KOPT-K1 (cell line): ENCODE measurements around the gene KCNE5.
"Not testable (repeated sequence)": the region's sequence is repeated elsewhere in the genome, so short reads cannot be mapped to it uniquely, and the experiment has no call there.

Experiments
- H3K27ac ChIP-seq: fragments of 200-600 bp; sonication (generic); 2 replicates; pipeline ENCODE4 v1.5.1; 2016; ENCODE audit warnings: antibody characterized with exemption, mild to moderate bottlenecking, low read depth, low read length; ENCODE audit not compliant: poor library complexity, severe bottlenecking
- H3K36me3 ChIP-seq: fragments of 200-600 bp; sonication (generic); 2 replicates; pipeline ENCODE4 v1.5.1; 2017; ENCODE audit warnings: antibody characterized with exemption, mild to moderate bottlenecking, low read length, moderate library complexity; ENCODE audit not compliant: insufficient read depth
- H3K9me3 ChIP-seq: fragments of 200-600 bp; sonication (generic); 2 replicates; pipeline ENCODE4 v1.5.1; 2017; ENCODE audit warnings: antibody characterized with exemption, low read length, mild to moderate bottlenecking; ENCODE audit not compliant: insufficient read depth, poor library complexity, severe bottlenecking

Gene KCNE5

GRCh38 chrX:109635146-109635545 lies 10.2 kb upstream of the KCNE5 start:
- H3K27ac ChIP-seq = no peak overlapping the region
- H3K9me3 ChIP-seq = no peaks in the 10 kb centered on the region

GRCh38 chrX:109632906-109633504 lies 8.0 kb upstream of the KCNE5 start:
- Histone ChIP-seq H3K27ac (no peak overlapping the region), H3K9me3 (no peaks in the 10 kb centered on the region), H3K36me3 (no peaks in the 10 kb centered on the region)

More at GRCh38 chrX:109635146-109635545, 10.2 kb upstream of the KCNE5 start:
- H3K36me3 ChIP-seq = no peaks in the 10 kb centered on the region

- no peak overlapping the region for H3K27ac ChIP-seq
Measured at GRCh38 chrX:109629310-109629709, 4.3 kb upstream of the KCNE5 start.

GRCh38 chrX:109626637-109627036 lies 1.7 kb upstream of the KCNE5 start:
- Histone ChIP-seq H3K36me3 (no peaks in the 10 kb centered on the region), H3K27ac (no peak overlapping the region)

More at GRCh38 chrX:109629310-109629709, 4.3 kb upstream of the KCNE5 start:
- Histone ChIP-seq H3K9me3 (no peaks in the 10 kb centered on the region), H3K36me3 (no peaks in the 10 kb centered on the region)

GRCh38 chrX:109623997-109624396 lies 975 bp downstream of the KCNE5 start:
- Histone ChIP-seq H3K36me3 (no peaks in the 10 kb centered on the region), H3K27ac (no peak overlapping the region), H3K9me3 (no peaks in the 10 kb centered on the region)

More at GRCh38 chrX:109626637-109627036, 1.7 kb upstream of the KCNE5 start:
- H3K9me3 ChIP-seq = no peaks in the 10 kb centered on the region

- Histone ChIP-seq H3K36me3 (no peaks in the 10 kb centered on the region), H3K27ac (no peak overlapping the region), H3K9me3 (no peaks in the 10 kb centered on the region)
Measured at GRCh38 chrX:109622270-109622669, 2.7 kb downstream of the KCNE5 start.

- H3K27ac ChIP-seq = no peak overlapping the region
- no peaks in the 10 kb centered on the region for H3K9me3 ChIP-seq
- no peaks in the 10 kb centered on the region for H3K36me3 ChIP-seq
Measured at GRCh38 chrX:109619771-109620170, 5.2 kb downstream of the KCNE5 start.

- H3K27ac ChIP-seq = no peak overlapping the region
- no peaks in the 10 kb centered on the region for H3K9me3 ChIP-seq
- H3K36me3 ChIP-seq = no peaks in the 10 kb centered on the region
Measured at GRCh38 chrX:109614951-109615350, 10.0 kb downstream of the KCNE5 start.

- no peaks in the 10 kb centered on the region for H3K9me3 ChIP-seq
- no peaks in the 10 kb centered on the region for H3K36me3 ChIP-seq
- no peak overlapping the region for H3K27ac ChIP-seq
Measured at GRCh38 chrX:109601486-109601885, 23.5 kb downstream of the KCNE5 start.

GRCh38 chrX:109600237-109600651 lies 24.7 kb downstream of the KCNE5 start:
- H3K27ac ChIP-seq = no peak overlapping the region
- H3K9me3 ChIP-seq = no peaks in the 10 kb centered on the region
- no peaks in the 10 kb centered on the region for H3K36me3 ChIP-seq

GRCh38 chrX:109596015-109596414 lies 29.0 kb downstream of the KCNE5 start:
- Histone ChIP-seq H3K9me3 (no peaks in the 10 kb centered on the region), H3K36me3 (no peaks in the 10 kb centered on the region), H3K27ac (no peak overlapping the region)

GRCh38 chrX:109590176-109590575 lies 34.8 kb downstream of the KCNE5 start:
- no peaks in the 10 kb centered on the region for H3K36me3 ChIP-seq
- no peaks in the 10 kb centered on the region for H3K9me3 ChIP-seq
- H3K27ac ChIP-seq = no peak overlapping the region

GRCh38 chrX:109585488-109585887 lies 39.5 kb downstream of the KCNE5 start:
- no peaks in the 10 kb centered on the region for H3K36me3 ChIP-seq
- no peak overlapping the region for H3K27ac ChIP-seq
- no peaks in the 10 kb centered on the region for H3K9me3 ChIP-seq

GRCh38 chrX:109578916-109579315 lies 46.1 kb downstream of the KCNE5 start:
- no peaks in the 10 kb centered on the region for H3K9me3 ChIP-seq
- no peak overlapping the region for H3K27ac ChIP-seq
- no peaks in the 10 kb centered on the region for H3K36me3 ChIP-seq

- Histone ChIP-seq H3K36me3 (no peaks in the 10 kb centered on the region), H3K9me3 (no peaks in the 10 kb centered on the region), H3K27ac (no peak overlapping the region)
Measured at GRCh38 chrX:109577055-109577454, 47.9 kb downstream of the KCNE5 start.

GRCh38 chrX:109576083-109576482 lies 48.9 kb downstream of the KCNE5 start:
- not testable (repeated sequence) for H3K27ac ChIP-seq, H3K36me3 ChIP-seq, H3K9me3 ChIP-seq
